Gastroesophageal sphincter (tissue), 4 donors: ENCODE measurements around the gene GRHL3. TPM values are rescaled to one million over a fixed set of nuclear protein-coding genes. Genes with fewer than 3 reads are reported as not detected.
"Not testable (repeated sequence)": the region's sequence is repeated elsewhere in the genome, so short reads cannot be mapped to it uniquely, and the experiment has no call there.

Experiments
- ATAC-seq: fragments of 150-250 bp; one replicate; pipeline ENCODE4 v1.9.1; 2016; ENCODE audit warnings: mild to moderate bottlenecking, moderate library complexity
- H3K27ac ChIP-seq, 4 donors: fragments of 200-600 bp; sonication (generic) in 3 of 4; 1 replicate in 3 of 4; 2 replicates in 1 of 4; pipeline ENCODE4 v1.5.1; 2016 to 2019
- H3K27me3 ChIP-seq: fragments of 200-600 bp; sonication (generic); one replicate; pipeline ENCODE4 v1.5.1; 2019
- H3K36me3 ChIP-seq, 2 donors: fragments of 200-600 bp; sonication (generic); one replicate each; pipeline ENCODE4 v1.5.1; 2019; ENCODE audit warnings: control low read depth in 1 of 2
- H3K4me1 ChIP-seq, 3 donors: fragments of 200-600 bp; sonication (generic); 1 replicate in 2 of 3; 2 replicates in 1 of 3; pipeline ENCODE4 v1.5.1; 2016 to 2019; ENCODE audit warnings: control low read depth in 2 of 3
- H3K4me3 ChIP-seq, 2 donors: fragments of 200-600 bp; sonication (generic); one replicate each; pipeline ENCODE4 v1.5.1; 2019; ENCODE audit warnings: mild to moderate bottlenecking in 1 of 2, moderate library complexity in 1 of 2
- H3K9me3 ChIP-seq, 3 donors: fragments of 200-600 bp; sonication (generic); one replicate each; pipeline ENCODE4 v1.5.1; 2017 to 2019; ENCODE audit warnings: control low read depth in 2 of 3
- EP300 ChIP-seq: sonication (generic); formaldehyde crosslinking; IDR thresholded peaks from one replicate; pipeline ENCODE4 v1.6.1; 2017; ENCODE audit warnings: antibody characterized with exemption, mild to moderate bottlenecking
- POLR2A ChIP-seq, 2 donors: fragments of 450-650 bp; IDR thresholded peaks; one replicate each; pipeline ENCODE4 v1.6.1; 2017; ENCODE audit warnings: antibody characterized with exemption in 2 of 2, mild to moderate bottlenecking in 2 of 2, moderate library complexity in 1 of 2
- POLR2AphosphoS5 ChIP-seq: sonication (generic); formaldehyde crosslinking; IDR thresholded peaks from one replicate; pipeline ENCODE4 v1.6.1; 2017; ENCODE audit warnings: antibody characterized with exemption
- WGBS, 2 donors: methylation state at CpG; one replicate each; pipeline ENCODE4 v1.1.5; 2018; ENCODE audit warnings: low coverage in 1 of 2; 5-methylcytosine and 5-hydroxymethylcytosine counted together
- total RNA-seq, 4 donors: library from RNA; depleted of rRNA; stranded (reverse); fragments of >200 nt; gene quantifications; one replicate each; pipeline ENCODE4 v1.1.0, GENCODE V29; 2016
- TF ChIP-seq, protein P1 (sequence below), 4 experiments: fragments of 200-600 bp in 2 of 4; fragments of 450-650 bp in 2 of 4; sonication (generic) in 1 of 4; IDR thresholded peaks; one replicate each; pipeline ENCODE4 v1.5.1; 2017 to 2019; ENCODE audit warnings: antibody characterized with exemption in 4 of 4, mild to moderate bottlenecking in 2 of 4, moderate library complexity in 2 of 4

GRHL3 gene
- total RNA-seq: 1 to 10 TPM in 1 of 4 donors, under 1 TPM in 2, not detected in 1; 0.13 to 4.9 (median 0.31) TPM

DNA sequence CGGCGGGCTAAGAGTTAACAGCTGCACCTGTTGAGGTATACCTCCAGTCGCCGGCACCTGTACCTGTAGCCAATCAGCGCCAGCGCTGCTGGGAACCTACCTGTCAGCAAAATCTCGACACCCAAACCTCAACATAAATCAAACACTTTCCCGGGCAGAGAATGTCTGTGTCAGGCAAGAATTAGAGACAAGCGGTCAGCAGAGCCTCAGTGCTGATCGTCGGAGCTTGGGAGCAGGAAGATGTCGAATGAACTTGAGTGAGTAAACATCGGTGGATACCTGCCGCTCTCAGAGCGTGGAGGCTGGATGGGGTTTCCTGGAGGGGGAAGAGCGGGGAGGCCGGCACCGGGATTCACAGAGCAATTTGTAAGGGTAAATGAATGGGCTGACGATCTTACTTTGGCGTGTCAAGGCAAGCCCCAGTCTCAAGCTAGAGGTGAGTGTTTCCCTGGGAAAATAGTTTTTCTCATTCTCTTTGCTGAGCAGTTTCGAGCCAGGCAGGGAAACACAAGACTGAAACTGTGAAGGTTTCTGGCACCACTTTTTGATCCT lies at the start of gene GRHL3:
GRHL3 (plus strand) TSS at position 46 of the 552 bp plus-strand sequence; CDS start at position 241, 195 bp downstream.
- ATAC-seq: no peak
- Histone ChIP-seq H3K27me3 (peaks cover 48% of the 10 kb centered on the region), H3K36me3 (no peaks in the 10 kb centered on the region), H3K4me1 (peaks cover 0 to 40% (median 10%) of the 10 kb centered on the region in 3 donors), H3K27ac (no peak within 1 kb of the TSS), H3K4me3 (no peak within 1 kb of the TSS), H3K9me3 (no peaks in the 10 kb centered on the region)
- TF ChIP-seq EP300: no peak
- no peak for TF ChIP-seq POLR2AphosphoS5
- TF ChIP-seq, protein P1, sequence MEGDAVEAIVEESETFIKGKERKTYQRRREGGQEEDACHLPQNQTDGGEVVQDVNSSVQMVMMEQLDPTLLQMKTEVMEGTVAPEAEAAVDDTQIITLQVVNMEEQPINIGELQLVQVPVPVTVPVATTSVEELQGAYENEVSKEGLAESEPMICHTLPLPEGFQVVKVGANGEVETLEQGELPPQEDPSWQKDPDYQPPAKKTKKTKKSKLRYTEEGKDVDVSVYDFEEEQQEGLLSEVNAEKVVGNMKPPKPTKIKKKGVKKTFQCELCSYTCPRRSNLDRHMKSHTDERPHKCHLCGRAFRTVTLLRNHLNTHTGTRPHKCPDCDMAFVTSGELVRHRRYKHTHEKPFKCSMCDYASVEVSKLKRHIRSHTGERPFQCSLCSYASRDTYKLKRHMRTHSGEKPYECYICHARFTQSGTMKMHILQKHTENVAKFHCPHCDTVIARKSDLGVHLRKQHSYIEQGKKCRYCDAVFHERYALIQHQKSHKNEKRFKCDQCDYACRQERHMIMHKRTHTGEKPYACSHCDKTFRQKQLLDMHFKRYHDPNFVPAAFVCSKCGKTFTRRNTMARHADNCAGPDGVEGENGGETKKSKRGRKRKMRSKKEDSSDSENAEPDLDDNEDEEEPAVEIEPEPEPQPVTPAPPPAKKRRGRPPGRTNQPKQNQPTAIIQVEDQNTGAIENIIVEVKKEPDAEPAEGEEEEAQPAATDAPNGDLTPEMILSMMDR (IDR thresholded peaks at IDR 0.05): no peak
- TF ChIP-seq POLR2A (IDR thresholded peaks at IDR 0.05): no peak
- WGBS, 2 donors: 10 to 21% methylated on average over 10 to 12 of the region's 21 CpGs

DNA sequence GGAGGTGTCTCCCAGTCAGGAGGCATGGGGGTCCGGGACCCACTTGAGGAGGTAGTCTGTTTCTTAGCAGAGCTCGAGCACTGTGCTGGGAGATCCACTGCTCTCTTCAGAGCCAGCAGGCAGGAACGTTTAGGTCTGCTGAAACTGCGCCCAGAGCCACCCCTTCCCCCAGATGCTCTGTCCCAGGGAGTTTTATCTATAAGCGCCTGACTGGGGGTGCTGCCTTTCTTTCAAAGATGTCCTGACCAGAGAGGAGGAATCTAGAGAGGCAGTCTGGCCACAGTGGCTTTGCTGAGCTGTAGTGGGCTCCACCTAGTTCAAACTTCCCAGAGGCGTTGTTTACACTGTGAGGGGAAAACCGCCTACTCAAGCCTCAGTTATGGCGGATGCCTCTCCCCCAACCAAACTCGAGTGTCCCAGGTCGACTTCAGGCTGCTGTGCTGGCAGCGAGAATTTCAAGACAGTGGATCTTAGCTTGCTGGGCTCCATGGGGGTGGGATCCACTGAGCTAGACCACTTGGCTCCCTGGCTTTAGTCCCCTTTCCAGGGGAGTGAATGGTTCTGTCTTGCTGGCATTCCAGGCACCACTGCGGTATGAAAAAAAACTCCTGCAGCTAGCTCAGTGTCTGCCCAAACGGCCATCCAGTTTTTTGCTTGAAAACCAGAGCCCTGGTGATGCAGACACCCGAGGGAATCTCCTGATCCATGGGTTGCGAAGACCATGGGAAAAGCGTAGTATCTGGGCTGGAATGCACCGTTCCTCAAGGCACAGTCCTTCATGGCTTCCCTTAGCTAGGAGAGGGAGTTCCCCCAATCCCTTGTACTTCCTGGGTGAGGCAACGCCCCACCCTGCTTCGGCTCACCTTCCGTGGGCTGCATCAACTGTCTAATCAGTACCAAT lies 44.7 kb upstream of the GRHL3 start:
- not testable (repeated sequence) for H3K4me1 ChIP-seq, ATAC-seq, H3K36me3 ChIP-seq, H3K4me3 ChIP-seq, H3K27ac ChIP-seq
- WGBS, 2 donors: 90 to 92% methylated on average over 2 to 4 of the region's 20 CpGs
- H3K9me3 ChIP-seq: peaks cover 0 to 45% (median 0%) of the 10 kb centered on the region in 3 donors
- H3K27me3 ChIP-seq: peaks cover 41% of the 10 kb centered on the region

DNA sequence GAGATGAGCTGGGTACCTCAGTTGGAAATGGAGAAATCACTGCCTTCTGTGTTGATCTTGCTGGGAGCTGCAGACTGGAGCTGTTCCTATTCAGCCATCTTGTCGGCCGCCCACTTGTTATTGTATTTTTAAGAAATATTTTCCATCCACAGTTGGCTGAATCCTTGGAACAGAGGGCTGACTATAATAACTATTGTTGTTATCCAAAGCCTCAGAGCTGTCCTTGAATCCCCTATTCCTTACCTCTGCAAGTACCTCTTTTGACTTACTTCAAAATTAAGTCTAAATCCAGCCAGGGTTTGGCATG lies 44.1 kb upstream of the GRHL3 start:
- Histone ChIP-seq H3K4me3 (no peak overlapping the region), H3K4me1 (no peaks in the 10 kb centered on the region), H3K36me3 (no peaks in the 10 kb centered on the region), H3K9me3 (peaks cover 0 to 41% (median 0%) of the 10 kb centered on the region in 3 donors), H3K27me3 (peaks cover 37% of the 10 kb centered on the region), H3K27ac (no peak overlapping the region)
- TF ChIP-seq POLR2AphosphoS5: no peak
- no peak for TF ChIP-seq EP300
- no peak for TF ChIP-seq POLR2A (IDR thresholded peaks at IDR 0.05)
- TF ChIP-seq, protein P1 (IDR thresholded peaks at IDR 0.05): no peak
- WGBS, 2 donors: 8 to 63% methylated on average over 2 of the region's 2 CpGs
- no peak for ATAC-seq

DNA sequence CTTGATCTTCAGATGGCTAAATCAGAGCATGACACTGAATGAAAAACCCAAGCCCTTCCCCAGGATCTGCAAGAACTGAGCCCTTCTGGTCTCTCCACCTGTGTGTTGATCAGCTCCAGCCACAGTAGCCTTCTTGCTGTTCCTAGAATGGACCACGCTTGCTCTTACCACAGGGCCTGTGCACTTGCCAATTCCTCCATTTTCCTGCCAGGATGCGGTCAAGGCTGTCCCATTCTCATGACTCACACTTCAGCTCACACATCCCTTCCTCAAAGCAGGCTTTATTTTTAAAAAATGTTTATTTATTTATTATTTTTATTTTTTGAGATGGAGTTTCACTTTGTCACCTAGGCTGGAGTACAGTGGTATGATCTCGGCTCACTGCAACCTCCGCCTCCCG lies 43.6 kb upstream of the GRHL3 start:
- Histone ChIP-seq H3K9me3 (peaks cover 0 to 37% (median 0%) of the 10 kb centered on the region in 3 donors), H3K27me3 (peaks cover 35% of the 10 kb centered on the region), H3K4me3 (no peak overlapping the region), H3K27ac (no peak overlapping the region), H3K36me3 (no peaks in the 10 kb centered on the region), H3K4me1 (no peaks in the 10 kb centered on the region)
- 93 to 95% methylated on average over 3 to 5 of the region's 5 CpGs for WGBS, 2 donors
- TF ChIP-seq POLR2A (IDR thresholded peaks at IDR 0.05) (no peak), POLR2AphosphoS5 (no peak), EP300 (no peak)
- TF ChIP-seq, protein P1 (IDR thresholded peaks at IDR 0.05): no peak
- ATAC-seq: no peak

DNA sequence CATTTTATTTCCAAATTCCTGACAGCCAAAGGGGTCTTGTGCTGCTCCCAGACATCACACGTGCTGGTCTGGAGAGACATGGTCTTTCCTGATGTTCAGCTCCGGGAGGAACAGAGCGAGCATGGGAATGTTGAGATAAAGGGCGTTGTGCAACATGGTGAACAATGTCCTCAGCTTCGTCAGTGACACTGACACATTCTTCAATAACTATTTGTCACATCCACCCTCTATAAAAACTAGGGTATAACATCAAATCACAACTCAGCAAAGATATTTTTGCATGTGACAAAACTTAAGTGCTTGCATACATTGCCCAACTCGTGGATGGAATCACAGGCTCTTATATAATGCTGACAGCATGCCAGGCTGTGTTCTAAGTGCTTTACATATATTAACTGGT lies 42.4 kb upstream of the GRHL3 start:
- ATAC-seq: no peak
- TF ChIP-seq EP300 (no peak), POLR2AphosphoS5 (no peak), POLR2A (IDR thresholded peaks at IDR 0.05) (no peak)
- TF ChIP-seq, protein P1 (IDR thresholded peaks at IDR 0.05): no peak
- no peak overlapping the region for H3K27ac ChIP-seq
- no peaks in the 10 kb centered on the region for H3K36me3 ChIP-seq
- peaks cover 0 to 29% (median 0%) of the 10 kb centered on the region in 3 donors for H3K9me3 ChIP-seq
- 52 to 64% methylated on average over 6 of the region's 6 CpGs for WGBS, 2 donors
- no peak overlapping the region for H3K4me3 ChIP-seq
- H3K27me3 ChIP-seq: peaks cover 35% of the 10 kb centered on the region
- no peaks in the 10 kb centered on the region for H3K4me1 ChIP-seq
